Stimulated activated CD8-positive, alpha-beta memory T cell treated with anti-CD3 and anti-CD28 coated beads, Interleukin-15, amount 100 ng/mL, for 24 hours (primary cell): ENCODE results near the gene TPSAB1.

ENCODE experiments used
- DNase-seq: peaks from one replicate; pipeline ENCODE4 v3.0.0-alpha.2; 2020; ENCODE audit warnings: low read depth

Gene TPSAB1

GRCh38 chr16:1285669-1286512 lies 45.4 kb downstream of the TPSAB1 start:
- DNase-seq = no peak

DNA sequence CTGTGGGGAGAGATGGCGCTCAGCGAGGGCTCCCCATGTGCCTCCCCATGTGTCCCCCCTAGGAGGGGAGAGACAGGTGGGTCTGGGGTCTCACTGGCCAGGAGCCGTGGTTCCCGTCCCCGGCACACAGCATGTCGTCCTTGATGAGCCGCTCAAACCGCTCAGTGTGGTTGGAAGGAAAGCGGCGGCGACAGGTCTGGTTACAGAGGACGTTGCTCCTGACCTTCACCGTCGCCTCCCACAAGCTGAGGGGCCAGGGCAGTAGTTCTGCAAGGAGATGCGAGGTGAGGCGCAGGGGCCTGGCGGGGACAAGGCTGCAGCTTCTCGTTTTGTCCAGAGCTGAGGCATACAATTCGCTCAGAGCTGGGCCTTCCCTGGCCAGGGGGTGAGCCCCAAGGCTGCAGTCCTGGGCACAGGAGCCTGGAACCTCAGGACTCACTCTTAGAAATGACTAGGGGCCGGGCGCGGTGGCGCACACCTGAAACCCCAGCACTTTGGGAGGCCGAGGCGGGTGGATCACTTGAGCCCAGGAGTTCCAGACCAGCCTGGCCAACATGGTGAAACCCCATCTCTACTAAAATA lies 46.1 kb downstream of the TPSAB1 start:
- DNase-seq = no peak

- no peak for DNase-seq
Observed at GRCh38 chr16:1287982-1288670, 47.6 kb downstream of the TPSAB1 start.

DNA sequence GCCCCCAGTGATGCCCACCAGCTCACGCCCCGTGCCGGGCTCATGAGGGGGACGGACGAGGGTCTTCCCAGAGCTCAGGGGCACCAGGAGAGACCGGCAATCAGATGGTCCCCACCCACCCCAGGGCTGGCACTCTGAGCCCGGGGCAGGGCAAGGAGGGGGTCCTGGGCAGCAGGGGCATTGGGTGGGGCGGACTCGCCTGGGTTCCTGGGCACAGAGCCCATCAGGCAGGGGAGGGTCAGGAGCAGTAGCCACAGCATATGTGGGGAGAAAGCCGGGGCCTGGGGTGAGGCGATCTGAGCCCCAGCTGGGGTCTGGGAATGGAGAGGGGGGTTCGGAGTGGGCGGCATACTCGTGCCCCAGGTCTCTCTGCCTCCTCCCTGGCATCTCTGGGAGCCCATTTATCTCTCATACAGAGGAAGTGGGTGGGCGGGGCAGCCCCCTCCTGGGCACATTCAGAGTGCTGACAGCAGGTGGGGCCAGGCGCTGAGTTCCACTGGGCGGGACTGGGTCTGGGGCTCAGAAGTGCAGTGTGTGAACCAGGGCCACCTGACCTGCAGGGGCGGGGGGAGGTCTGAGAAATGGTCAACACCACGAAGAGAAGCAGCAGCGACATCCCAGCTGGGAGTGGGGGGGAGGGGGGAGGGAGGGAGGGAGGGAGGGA lies 48.4 kb downstream of the TPSAB1 start:
- DNase-seq = no peak

GRCh38 chr16:1289477-1289866 lies 49.0 kb downstream of the TPSAB1 start:
- DNase-seq = no peak

- DNase-seq = no peak
Observed at GRCh38 chr16:1290063-1290501, 49.6 kb downstream of the TPSAB1 start.

GRCh38 chr16:1290860-1291575 lies 50.5 kb downstream of the TPSAB1 start:
- no peak for DNase-seq

DNA sequence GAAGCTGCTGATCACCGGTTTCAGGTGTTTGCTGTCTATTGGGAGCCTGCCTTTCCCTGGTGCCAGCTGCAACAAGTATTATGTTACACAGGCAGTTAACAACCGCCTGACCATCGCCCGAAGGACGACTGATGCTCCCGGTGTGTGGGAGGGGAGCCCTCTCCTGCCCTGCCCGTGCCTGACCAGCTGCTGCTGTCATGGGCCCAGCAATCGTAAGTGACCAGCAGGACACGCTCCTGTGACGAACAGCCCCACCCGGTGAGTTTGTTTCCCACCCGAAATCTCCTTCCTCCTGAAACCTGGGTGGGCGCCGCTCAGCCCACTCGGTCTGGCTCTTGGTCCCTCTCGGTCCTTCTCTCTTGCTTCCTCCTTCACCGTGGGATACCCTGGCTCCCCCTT lies 51.1 kb downstream of the TPSAB1 start:
- no peak for DNase-seq
